K562 (cell line): ENCODE measurements around the gene CD151. TPM values are rescaled to one million over a fixed set of nuclear protein-coding genes. Genes with fewer than 3 reads are reported as not detected.

Source experiments
- ASH1L ChIP-seq: fragments of 450-650 bp; IDR thresholded peaks from 2 replicates; pipeline ENCODE4 v1.6.1; 2018; ENCODE audit warnings: borderline replicate concordance, mild to moderate bottlenecking, low read depth; ENCODE audit not compliant: partially characterized antibody
- GATAD2B ChIP-seq: fragments of 450-650 bp; IDR thresholded peaks from 2 replicates; pipeline ENCODE4 v1.6.1; 2017; ENCODE audit warnings: mild to moderate bottlenecking, borderline replicate concordance
- HNRNPLL ChIP-seq: fragments of 200-400 bp; formaldehyde crosslinking; IDR thresholded peaks from 2 replicates; pipeline ENCODE4 v1.6.1; 2017; ENCODE audit warnings: low read length, low read depth, mild to moderate bottlenecking; ENCODE audit not compliant: poor library complexity, severe bottlenecking
- KDM2B ChIP-seq: fragments of 250-450 bp; sonication (Bioruptor Pico); IDR thresholded peaks from 2 replicates; pipeline ENCODE4 v1.8.0; 2021; ENCODE audit warnings: mild to moderate bottlenecking, moderate library complexity
- NELFE ChIP-seq: IDR thresholded peaks from 2 replicates; pipeline ENCODE4 v1.6.1; 2011; ENCODE audit warnings: mild to moderate bottlenecking; ENCODE audit not compliant: insufficient read depth, insufficient read length
- POLR2G ChIP-seq: fragments of 200-400 bp; formaldehyde crosslinking; IDR thresholded peaks from 2 replicates; pipeline ENCODE4 v1.6.1; 2017; ENCODE audit warnings: low read depth, mild to moderate bottlenecking, antibody characterized with exemption, low read length, moderate library complexity
- SAFB ChIP-seq: fragments of 200-400 bp; formaldehyde crosslinking; IDR thresholded peaks from 2 replicates; pipeline ENCODE4 v1.6.1; 2017; ENCODE audit warnings: low read depth, low read length, borderline replicate concordance
- SREBF1 ChIP-seq: fragments of 150-350 bp; IDR thresholded peaks from 2 replicates; pipeline ENCODE4 v1.6.1; 2014; ENCODE audit warnings: antibody characterized with exemption, low read depth, low read length, borderline replicate concordance
- ZNF12 ChIP-seq: sonication (generic); formaldehyde crosslinking; IDR thresholded peaks from 2 replicates; pipeline ENCODE4 v1.4.0; 2020; ENCODE audit warnings: mild to moderate bottlenecking, missing genetic modification reagents
- polyA plus RNA-seq, 8 experiments: library from polyadenylated mRNA; depleted of rRNA in 4 of 8; stranded (reverse) in 5 of 8; unstranded in 3 of 8; fragments of >200 nt; fragmentation: Nextera tagmentation in 2 of 8; fragmentation: Illumina TruSeq in 1 of 8; extraction: Ambion mirVana in 2 of 8; extraction: Trizol in 1 of 8; gene quantifications; 2 replicates each; pipeline versions ENCODE4 v1.2.1 to v1.2.3, GENCODE V29; 2011 to 2014; ENCODE audit warnings: inconsistent platforms in 1 of 8, missing spikeins in 1 of 8
- total RNA-seq, 7 experiments: library from RNA; depleted of rRNA in 6 of 7; stranded (reverse); fragments of >200 nt in 6 of 7; fragmentation: Illumina TruSeq in 2 of 7; extraction: Trizol in 2 of 7; gene quantifications; 2 replicates each; pipeline versions ENCODE4 v1.2.1 to v1.2.3, GENCODE V29; 2011 to 2021; ENCODE audit warnings: low replicate concordance in 1 of 7
- TF ChIP-seq, protein P1 (sequence below), 3 experiments: IDR thresholded peaks in 2 of 3; conservative IDR thresholded peaks in 1 of 3; 2 replicates each; pipeline ENCODE4 v1.5.1; 2011 to 2012; ENCODE audit warnings: low read length in 3 of 3, mild to moderate bottlenecking in 3 of 3, control low read depth in 2 of 3, improper control_type of control experiment in 1 of 3, inconsistent platforms in 1 of 3, low read depth in 1 of 3, mixed read lengths in 1 of 3, moderate library complexity in 1 of 3; ENCODE audit not compliant: insufficient read depth in 2 of 3
- TF ChIP-seq, protein P2 (sequence below), 2 experiments: fragments of 450-650 bp in 1 of 2; sonication (generic) in 1 of 2; formaldehyde crosslinking; conservative IDR thresholded peaks; 2 replicates each; pipeline versions ENCODE4 v1.4.0 to v1.8.1; 2020 to 2022; ENCODE audit warnings: mild to moderate bottlenecking in 1 of 2, missing genetic modification reagents in 1 of 2
- TF ChIP-seq, protein P3 (sequence below): fragments of 450-650 bp; formaldehyde crosslinking; IDR thresholded peaks from 2 replicates; pipeline ENCODE4 v1.4.0; 2022; ENCODE audit warnings: mild to moderate bottlenecking, moderate library complexity
- TF ChIP-seq, protein P4 (sequence below): fragments of 250-450 bp; sonication (Bioruptor Pico); IDR thresholded peaks from 2 replicates; pipeline ENCODE4 v1.8.0; 2022; ENCODE audit warnings: inconsistent platforms, mild to moderate bottlenecking, moderate library complexity, borderline replicate concordance

CD151 gene
- total and polyA plus RNA-seq, 9 of the 15 experiments (the other 6 are each of a cell fraction or from before 2014, with no cell fraction given) = 2.3 to 187 (median 140) TPM

DNA sequence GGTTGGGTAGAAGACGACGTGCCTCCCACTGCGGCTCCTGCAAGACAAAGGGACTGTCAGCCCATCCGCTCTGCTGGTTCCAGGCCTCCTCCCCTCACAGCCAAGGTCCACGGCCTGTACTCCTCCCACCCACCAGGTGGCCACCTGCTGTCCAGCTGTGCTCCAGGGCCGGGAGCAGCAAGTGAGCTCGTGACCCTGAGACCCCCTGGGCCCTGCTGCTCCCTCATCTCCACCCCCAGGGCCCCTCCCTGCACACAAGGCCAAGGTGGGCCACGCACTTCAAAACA lies 37.3 kb downstream of the CD151 start (continued):
- no peak for TF ChIP-seq HNRNPLL
- TF ChIP-seq KDM2B (CRISPR knock-in tag) = no peak
- TF ChIP-seq ASH1L = no peak
- TF ChIP-seq NELFE = no peak
- no peak for TF ChIP-seq ZNF12
- no peak for TF ChIP-seq SREBF1
- TF ChIP-seq GATAD2B = no peak
- TF ChIP-seq, protein P1, sequence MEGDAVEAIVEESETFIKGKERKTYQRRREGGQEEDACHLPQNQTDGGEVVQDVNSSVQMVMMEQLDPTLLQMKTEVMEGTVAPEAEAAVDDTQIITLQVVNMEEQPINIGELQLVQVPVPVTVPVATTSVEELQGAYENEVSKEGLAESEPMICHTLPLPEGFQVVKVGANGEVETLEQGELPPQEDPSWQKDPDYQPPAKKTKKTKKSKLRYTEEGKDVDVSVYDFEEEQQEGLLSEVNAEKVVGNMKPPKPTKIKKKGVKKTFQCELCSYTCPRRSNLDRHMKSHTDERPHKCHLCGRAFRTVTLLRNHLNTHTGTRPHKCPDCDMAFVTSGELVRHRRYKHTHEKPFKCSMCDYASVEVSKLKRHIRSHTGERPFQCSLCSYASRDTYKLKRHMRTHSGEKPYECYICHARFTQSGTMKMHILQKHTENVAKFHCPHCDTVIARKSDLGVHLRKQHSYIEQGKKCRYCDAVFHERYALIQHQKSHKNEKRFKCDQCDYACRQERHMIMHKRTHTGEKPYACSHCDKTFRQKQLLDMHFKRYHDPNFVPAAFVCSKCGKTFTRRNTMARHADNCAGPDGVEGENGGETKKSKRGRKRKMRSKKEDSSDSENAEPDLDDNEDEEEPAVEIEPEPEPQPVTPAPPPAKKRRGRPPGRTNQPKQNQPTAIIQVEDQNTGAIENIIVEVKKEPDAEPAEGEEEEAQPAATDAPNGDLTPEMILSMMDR (IDR thresholded peaks at IDR 0.05 in 2 of 3, conservative IDR thresholded peaks at IDR 0.05 in 1 of 3; ENCODE audit: insufficient read depth in 2 of 3, low read depth in 1 of 3, low read length in 3 of 3) = peak in 1 of 3 experiments; percentile 33; a peak in 1 of 6 replicates
- TF ChIP-seq SAFB = no peak
- TF ChIP-seq, protein P2, sequence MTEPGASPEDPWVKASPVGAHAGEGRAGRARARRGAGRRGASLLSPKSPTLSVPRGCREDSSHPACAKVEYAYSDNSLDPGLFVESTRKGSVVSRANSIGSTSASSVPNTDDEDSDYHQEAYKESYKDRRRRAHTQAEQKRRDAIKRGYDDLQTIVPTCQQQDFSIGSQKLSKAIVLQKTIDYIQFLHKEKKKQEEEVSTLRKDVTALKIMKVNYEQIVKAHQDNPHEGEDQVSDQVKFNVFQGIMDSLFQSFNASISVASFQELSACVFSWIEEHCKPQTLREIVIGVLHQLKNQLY (CRISPR knock-in tag; conservative IDR thresholded peaks at IDR 0.05) = no peak
- TF ChIP-seq, protein P3, sequence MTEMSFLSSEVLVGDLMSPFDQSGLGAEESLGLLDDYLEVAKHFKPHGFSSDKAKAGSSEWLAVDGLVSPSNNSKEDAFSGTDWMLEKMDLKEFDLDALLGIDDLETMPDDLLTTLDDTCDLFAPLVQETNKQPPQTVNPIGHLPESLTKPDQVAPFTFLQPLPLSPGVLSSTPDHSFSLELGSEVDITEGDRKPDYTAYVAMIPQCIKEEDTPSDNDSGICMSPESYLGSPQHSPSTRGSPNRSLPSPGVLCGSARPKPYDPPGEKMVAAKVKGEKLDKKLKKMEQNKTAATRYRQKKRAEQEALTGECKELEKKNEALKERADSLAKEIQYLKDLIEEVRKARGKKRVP (CRISPR knock-in tag) = no peak
- TF ChIP-seq, protein P4, sequence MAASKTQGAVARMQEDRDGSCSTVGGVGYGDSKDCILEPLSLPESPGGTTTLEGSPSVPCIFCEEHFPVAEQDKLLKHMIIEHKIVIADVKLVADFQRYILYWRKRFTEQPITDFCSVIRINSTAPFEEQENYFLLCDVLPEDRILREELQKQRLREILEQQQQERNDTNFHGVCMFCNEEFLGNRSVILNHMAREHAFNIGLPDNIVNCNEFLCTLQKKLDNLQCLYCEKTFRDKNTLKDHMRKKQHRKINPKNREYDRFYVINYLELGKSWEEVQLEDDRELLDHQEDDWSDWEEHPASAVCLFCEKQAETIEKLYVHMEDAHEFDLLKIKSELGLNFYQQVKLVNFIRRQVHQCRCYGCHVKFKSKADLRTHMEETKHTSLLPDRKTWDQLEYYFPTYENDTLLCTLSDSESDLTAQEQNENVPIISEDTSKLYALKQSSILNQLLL (CRISPR knock-in tag) = no peak
- peak; percentile 40 for TF ChIP-seq POLR2G
